ENCODE measurements around the gene BAD.

The BAD gene

DNA sequence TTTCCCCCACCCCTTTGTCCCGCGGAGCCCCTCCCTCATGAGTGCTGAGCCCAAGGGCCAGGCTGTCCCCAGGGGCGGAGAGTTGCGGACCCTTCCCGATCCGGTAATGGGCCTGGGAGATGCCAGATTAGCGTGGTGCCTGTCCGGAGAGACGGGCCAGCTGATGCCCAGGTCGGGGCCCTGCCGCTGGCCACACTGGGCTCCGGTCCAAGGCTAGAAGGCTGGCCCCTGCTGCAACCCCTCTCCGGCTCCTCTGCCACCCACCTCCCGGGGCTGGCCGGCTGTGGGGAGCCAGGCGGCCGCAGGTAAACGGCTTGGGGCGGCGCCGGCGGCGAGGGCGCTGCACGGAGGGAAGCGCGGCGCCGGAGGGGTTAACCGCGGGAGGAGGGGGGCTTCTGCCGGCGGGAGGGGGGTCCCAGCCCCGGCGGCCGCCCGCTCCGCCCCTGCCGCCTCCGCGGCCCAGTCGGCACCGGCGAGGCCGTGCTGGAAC lies 6.8 kb upstream of the BAD start, which contains the start of gene KCNK4 (continued):
- TF ChIP-seq, protein P1, sequence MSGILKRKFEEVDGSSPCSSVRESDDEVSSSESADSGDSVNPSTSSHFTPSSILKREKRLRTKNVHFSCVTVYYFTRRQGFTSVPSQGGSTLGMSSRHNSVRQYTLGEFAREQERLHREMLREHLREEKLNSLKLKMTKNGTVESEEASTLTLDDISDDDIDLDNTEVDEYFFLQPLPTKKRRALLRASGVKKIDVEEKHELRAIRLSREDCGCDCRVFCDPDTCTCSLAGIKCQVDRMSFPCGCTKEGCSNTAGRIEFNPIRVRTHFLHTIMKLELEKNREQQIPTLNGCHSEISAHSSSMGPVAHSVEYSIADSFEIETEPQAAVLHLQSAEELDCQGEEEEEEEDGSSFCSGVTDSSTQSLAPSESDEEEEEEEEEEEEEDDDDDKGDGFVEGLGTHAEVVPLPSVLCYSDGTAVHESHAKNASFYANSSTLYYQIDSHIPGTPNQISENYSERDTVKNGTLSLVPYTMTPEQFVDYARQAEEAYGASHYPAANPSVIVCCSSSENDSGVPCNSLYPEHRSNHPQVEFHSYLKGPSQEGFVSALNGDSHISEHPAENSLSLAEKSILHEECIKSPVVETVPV (CRISPR knock-in tag; IDR thresholded peaks at IDR 0.05): no peak
- TF ChIP-seq RARB (CRISPR knock-in tag; IDR thresholded peaks at IDR 0.05) (no peak), OSR1 (CRISPR knock-in tag; IDR thresholded peaks at IDR 0.05) (no peak), ARNTL (CRISPR knock-in tag; IDR thresholded peaks at IDR 0.05; ENCODE audit: borderline replicate concordance, low read depth) (no peak), GLIS3 (CRISPR knock-in tag; IDR thresholded peaks at IDR 0.05) (no peak)
- TF ChIP-seq, protein P2, sequence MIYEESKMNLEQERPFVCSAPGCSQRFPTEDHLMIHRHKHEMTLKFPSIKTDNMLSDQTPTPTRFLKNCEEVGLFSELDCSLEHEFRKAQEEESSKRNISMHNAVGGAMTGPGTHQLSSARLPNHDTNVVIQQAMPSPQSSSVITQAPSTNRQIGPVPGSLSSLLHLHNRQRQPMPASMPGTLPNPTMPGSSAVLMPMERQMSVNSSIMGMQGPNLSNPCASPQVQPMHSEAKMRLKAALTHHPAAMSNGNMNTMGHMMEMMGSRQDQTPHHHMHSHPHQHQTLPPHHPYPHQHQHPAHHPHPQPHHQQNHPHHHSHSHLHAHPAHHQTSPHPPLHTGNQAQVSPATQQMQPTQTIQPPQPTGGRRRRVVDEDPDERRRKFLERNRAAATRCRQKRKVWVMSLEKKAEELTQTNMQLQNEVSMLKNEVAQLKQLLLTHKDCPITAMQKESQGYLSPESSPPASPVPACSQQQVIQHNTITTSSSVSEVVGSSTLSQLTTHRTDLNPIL (CRISPR knock-in tag; IDR thresholded peaks at IDR 0.05; ENCODE audit: low read depth): no peak
- TF ChIP-seq, protein P3, sequence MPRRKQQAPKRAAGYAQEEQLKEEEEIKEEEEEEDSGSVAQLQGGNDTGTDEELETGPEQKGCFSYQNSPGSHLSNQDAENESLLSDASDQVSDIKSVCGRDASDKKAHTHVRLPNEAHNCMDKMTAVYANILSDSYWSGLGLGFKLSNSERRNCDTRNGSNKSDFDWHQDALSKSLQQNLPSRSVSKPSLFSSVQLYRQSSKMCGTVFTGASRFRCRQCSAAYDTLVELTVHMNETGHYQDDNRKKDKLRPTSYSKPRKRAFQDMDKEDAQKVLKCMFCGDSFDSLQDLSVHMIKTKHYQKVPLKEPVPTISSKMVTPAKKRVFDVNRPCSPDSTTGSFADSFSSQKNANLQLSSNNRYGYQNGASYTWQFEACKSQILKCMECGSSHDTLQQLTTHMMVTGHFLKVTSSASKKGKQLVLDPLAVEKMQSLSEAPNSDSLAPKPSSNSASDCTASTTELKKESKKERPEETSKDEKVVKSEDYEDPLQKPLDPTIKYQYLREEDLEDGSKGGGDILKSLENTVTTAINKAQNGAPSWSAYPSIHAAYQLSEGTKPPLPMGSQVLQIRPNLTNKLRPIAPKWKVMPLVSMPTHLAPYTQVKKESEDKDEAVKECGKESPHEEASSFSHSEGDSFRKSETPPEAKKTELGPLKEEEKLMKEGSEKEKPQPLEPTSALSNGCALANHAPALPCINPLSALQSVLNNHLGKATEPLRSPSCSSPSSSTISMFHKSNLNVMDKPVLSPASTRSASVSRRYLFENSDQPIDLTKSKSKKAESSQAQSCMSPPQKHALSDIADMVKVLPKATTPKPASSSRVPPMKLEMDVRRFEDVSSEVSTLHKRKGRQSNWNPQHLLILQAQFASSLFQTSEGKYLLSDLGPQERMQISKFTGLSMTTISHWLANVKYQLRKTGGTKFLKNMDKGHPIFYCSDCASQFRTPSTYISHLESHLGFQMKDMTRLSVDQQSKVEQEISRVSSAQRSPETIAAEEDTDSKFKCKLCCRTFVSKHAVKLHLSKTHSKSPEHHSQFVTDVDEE (CRISPR knock-in tag; IDR thresholded peaks at IDR 0.05): no peak

DNA sequence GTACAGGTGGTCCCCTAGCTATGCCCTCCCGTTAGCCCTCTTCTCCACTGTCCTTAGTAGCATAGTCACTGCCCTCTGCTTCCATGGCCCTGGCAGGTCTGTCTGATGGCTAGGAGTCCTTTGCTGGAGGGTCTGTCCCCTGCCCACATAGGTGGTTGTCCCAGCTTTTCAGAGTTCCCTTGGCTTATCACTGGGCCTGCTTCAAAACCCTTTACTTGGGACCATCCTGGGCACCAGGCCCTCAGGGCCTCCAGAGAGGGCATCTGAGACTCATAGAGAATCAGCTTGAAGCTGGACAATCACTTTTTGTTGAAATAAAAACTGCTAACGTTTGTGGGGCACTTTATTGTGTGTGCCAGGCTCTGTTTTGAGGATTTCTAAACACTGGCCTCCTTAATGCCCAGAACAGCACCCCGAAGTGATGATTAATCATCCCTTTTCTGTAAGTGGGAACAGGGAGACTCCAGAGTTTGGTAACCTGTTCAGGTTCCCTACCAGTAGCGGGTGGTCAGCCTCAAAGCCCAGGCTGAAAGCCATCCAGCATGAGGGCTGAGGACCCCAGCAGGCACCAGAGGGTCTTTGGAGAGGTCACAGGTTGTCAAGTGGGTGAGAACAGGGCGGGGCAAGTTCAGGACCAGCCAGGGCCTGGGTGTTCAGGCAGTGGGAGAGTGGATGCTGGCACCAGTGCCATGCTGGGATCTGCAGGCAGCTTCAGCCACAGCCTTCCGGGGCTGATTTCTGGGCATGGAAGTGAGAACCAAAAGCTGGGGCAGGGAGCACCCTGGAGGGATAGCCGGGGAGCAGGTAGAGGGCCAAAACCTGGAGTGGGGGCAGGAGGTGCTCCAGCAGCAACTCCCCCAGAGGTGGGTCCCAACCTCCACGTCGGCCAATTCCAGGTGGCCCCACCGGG lies 6.1 kb upstream of the BAD start:
- TF ChIP-seq, protein P1 (CRISPR knock-in tag; IDR thresholded peaks at IDR 0.05): no peak
- no peak for TF ChIP-seq ESRRG (CRISPR knock-in tag; IDR thresholded peaks at IDR 0.05)
- TF ChIP-seq CSDC2 (CRISPR knock-in tag; IDR thresholded peaks at IDR 0.05): no peak
- TF ChIP-seq ZNF565 (CRISPR knock-in tag; conservative IDR thresholded peaks at IDR 0.05; ENCODE audit: low read depth): no peak
- TF ChIP-seq OSR1 (CRISPR knock-in tag; IDR thresholded peaks at IDR 0.05): no peak
- TF ChIP-seq GLIS3 (CRISPR knock-in tag; IDR thresholded peaks at IDR 0.05): no peak
- TF ChIP-seq ZC3H10 (CRISPR knock-in tag; IDR thresholded peaks at IDR 0.05): no peak
- TF ChIP-seq, protein P4, sequence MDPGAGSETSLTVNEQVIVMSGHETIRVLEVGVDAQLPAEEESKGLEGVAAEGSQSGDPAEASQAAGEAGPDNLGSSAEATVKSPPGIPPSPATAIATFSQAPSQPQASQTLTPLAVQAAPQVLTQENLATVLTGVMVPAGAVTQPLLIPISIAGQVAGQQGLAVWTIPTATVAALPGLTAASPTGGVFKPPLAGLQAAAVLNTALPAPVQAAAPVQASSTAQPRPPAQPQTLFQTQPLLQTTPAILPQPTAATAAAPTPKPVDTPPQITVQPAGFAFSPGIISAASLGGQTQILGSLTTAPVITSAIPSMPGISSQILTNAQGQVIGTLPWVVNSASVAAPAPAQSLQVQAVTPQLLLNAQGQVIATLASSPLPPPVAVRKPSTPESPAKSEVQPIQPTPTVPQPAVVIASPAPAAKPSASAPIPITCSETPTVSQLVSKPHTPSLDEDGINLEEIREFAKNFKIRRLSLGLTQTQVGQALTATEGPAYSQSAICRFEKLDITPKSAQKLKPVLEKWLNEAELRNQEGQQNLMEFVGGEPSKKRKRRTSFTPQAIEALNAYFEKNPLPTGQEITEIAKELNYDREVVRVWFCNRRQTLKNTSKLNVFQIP (CRISPR knock-in tag; IDR thresholded peaks at IDR 0.05; ENCODE audit: borderline replicate concordance, low read depth): no peak
- TF ChIP-seq ZFP3 (CRISPR knock-in tag; IDR thresholded peaks at IDR 0.05): no peak
- no peak for ATAC-seq

DNA sequence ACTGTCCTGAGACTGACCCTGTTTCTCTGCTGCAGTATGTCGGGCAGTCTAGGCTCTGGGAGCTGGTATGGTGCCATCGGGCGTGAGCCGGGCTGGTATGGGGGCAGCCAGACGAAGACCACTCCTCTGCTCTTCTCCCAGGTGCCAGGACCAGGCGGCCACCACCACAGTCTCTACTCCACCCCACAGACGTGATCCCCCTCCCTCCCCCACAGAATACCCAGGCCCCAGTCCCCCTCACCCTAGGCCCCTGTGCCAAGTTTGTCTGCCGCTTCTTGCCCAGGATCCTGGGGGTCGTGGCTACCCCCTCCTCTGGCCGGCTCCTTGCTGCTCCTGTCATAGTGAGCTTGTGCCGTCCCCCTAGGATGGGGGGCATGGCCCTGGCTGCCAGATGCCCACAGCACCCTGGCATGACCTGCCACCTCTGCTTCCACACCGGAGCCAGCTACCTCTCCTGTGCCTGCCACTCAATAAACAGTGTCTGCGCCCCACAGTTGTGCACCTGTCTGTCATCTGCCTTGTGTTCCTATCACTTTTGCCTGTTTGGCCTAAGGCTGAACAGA lies 4.6 kb upstream of the BAD start:
- no peak for ATAC-seq
- TF ChIP-seq ZFP3 (CRISPR knock-in tag; IDR thresholded peaks at IDR 0.05) (no peak), ZC3H10 (CRISPR knock-in tag; IDR thresholded peaks at IDR 0.05) (no peak), ZNF565 (CRISPR knock-in tag; conservative IDR thresholded peaks at IDR 0.05; ENCODE audit: low read depth) (no peak), SNAI2 (CRISPR knock-in tag; IDR thresholded peaks at IDR 0.05) (no peak), BACH2 (CRISPR knock-in tag; IDR thresholded peaks at IDR 0.05; ENCODE audit: borderline replicate concordance) (no peak), RARB (CRISPR knock-in tag; IDR thresholded peaks at IDR 0.05) (no peak), ZNF70 (CRISPR knock-in tag; IDR thresholded peaks at IDR 0.05) (no peak), ARNTL (CRISPR knock-in tag; IDR thresholded peaks at IDR 0.05; ENCODE audit: borderline replicate concordance, low read depth) (no peak), TCF4 (CRISPR knock-in tag; IDR thresholded peaks at IDR 0.05; ENCODE audit: borderline replicate concordance) (no peak), CSDC2 (CRISPR knock-in tag; IDR thresholded peaks at IDR 0.05) (no peak)
- TF ChIP-seq, protein P5, sequence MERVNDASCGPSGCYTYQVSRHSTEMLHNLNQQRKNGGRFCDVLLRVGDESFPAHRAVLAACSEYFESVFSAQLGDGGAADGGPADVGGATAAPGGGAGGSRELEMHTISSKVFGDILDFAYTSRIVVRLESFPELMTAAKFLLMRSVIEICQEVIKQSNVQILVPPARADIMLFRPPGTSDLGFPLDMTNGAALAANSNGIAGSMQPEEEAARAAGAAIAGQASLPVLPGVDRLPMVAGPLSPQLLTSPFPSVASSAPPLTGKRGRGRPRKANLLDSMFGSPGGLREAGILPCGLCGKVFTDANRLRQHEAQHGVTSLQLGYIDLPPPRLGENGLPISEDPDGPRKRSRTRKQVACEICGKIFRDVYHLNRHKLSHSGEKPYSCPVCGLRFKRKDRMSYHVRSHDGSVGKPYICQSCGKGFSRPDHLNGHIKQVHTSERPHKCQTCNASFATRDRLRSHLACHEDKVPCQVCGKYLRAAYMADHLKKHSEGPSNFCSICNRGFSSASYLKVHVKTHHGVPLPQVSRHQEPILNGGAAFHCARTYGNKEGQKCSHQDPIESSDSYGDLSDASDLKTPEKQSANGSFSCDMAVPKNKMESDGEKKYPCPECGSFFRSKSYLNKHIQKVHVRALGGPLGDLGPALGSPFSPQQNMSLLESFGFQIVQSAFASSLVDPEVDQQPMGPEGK (CRISPR knock-in tag; IDR thresholded peaks at IDR 0.05; ENCODE audit: borderline replicate concordance): no peak
- TF ChIP-seq, protein P4 (CRISPR knock-in tag; IDR thresholded peaks at IDR 0.05; ENCODE audit: borderline replicate concordance, low read depth): no peak
- TF ChIP-seq, protein P3 (CRISPR knock-in tag; IDR thresholded peaks at IDR 0.05): no peak
